ENCODE data around the gene SPG11.

GRCh38 chr15:44675911-44676310 is 12.4 kb upstream of the SPG11 start:
- TF ChIP-seq CTCF (IDR thresholded peaks at IDR 0.05; ENCODE audit: low read length) (no peak), EZH2 (optimal IDR thresholded peaks at IDR 0.05; ENCODE audit: low read depth, low read length) (no peak)

All from MM.1S (cell line).